Left kidney (tissue), 2 donors: ENCODE measurements around the gene HBEGF. TPM values are rescaled to one million over a fixed set of nuclear protein-coding genes. Genes with fewer than 3 reads are reported as not detected.
"Not testable (repeated sequence)": the region's sequence is repeated elsewhere in the genome, so short reads cannot be mapped to it uniquely, and the experiment has no call there.

Experiments
- DNase-seq: peaks from one replicate; pipeline ENCODE4 v3.0.0-alpha.2; 2013
- polyA plus RNA-seq: library from polyadenylated mRNA; unstranded; fragments of 120-200 nt; gene quantifications from one replicate; pipeline ENCODE4 v1.2.1, GENCODE V29; 2013; ENCODE audit not compliant: insufficient read length

HBEGF gene
- polyA plus RNA-seq, 1 donor, result 7.9 TPM

- DNase-seq, result no peak
Observed at GRCh38 chr5:140362311-140362710, 15.9 kb upstream of the HBEGF start.

- DNase-seq, result no peak
Observed at GRCh38 chr5:140361901-140362300, 15.5 kb upstream of the HBEGF start.

- no peak for DNase-seq
Observed at GRCh38 chr5:140360681-140361479, 14.5 kb upstream of the HBEGF start.

GRCh38 chr5:140360101-140360500 lies 13.7 kb upstream of the HBEGF start, which contains the start of gene SLC4A9:
TSS of gene SLC4A9 (plus strand) at chr5:140360194. CDS start at chr5:140360237, 43 bp downstream.
- DNase-seq, result no peak

- no peak for DNase-seq
Observed at GRCh38 chr5:140358738-140359310, 12.4 kb upstream of the HBEGF start.

GRCh38 chr5:140357726-140358093 lies 11.3 kb upstream of the HBEGF start:
- peak; percentile 79 for DNase-seq

GRCh38 chr5:140356853-140357725 lies 10.7 kb upstream of the HBEGF start:
- no peak for DNase-seq

- DNase-seq, result no peak
Observed at GRCh38 chr5:140355546-140355945, 9.1 kb upstream of the HBEGF start.

GRCh38 chr5:140351609-140352334 lies 5.4 kb upstream of the HBEGF start:
- DNase-seq, result peak; percentile 82

- no peak for DNase-seq
Observed at GRCh38 chr5:140349244-140349643, 2.8 kb upstream of the HBEGF start.

- no peak for DNase-seq
Observed at GRCh38 chr5:140348104-140348503, 1.7 kb upstream of the HBEGF start.

GRCh38 chr5:140347360-140347759 lies 957 bp upstream of the HBEGF start:
- DNase-seq, result no peak

- DNase-seq, result no peak
Observed at GRCh38 chr5:140345919-140346347, 470 bp downstream of the HBEGF start.

GRCh38 chr5:140344683-140345423 lies 1.6 kb downstream of the HBEGF start:
- no peak for DNase-seq

GRCh38 chr5:140343849-140344248 lies 2.6 kb downstream of the HBEGF start:
- DNase-seq, result not testable (repeated sequence)

- no peak for DNase-seq
Observed at GRCh38 chr5:140342896-140343295, 3.5 kb downstream of the HBEGF start.

- DNase-seq, result no peak
Observed at GRCh38 chr5:140342287-140342686, 4.1 kb downstream of the HBEGF start.

- DNase-seq, result no peak
Observed at GRCh38 chr5:140341591-140341990, 4.8 kb downstream of the HBEGF start.

- DNase-seq, result no peak
Observed at GRCh38 chr5:140340605-140341121, 5.7 kb downstream of the HBEGF start.

- DNase-seq, result no peak
Observed at GRCh38 chr5:140339636-140340035, 6.8 kb downstream of the HBEGF start.

- no peak for DNase-seq
Observed at GRCh38 chr5:140338908-140339307, 7.5 kb downstream of the HBEGF start.
